Breast epithelium (tissue), 3 donors: ENCODE measurements around the gene BPIFA2.

Source experiments
- CTCF ChIP-seq, 3 donors: fragments of 450-650 bp; IDR thresholded peaks; one replicate each; pipeline ENCODE4 v1.5.1; 2016 to 2017; ENCODE audit warnings: antibody characterized with exemption in 3 of 3, mild to moderate bottlenecking in 3 of 3, moderate library complexity in 3 of 3
- POLR2A ChIP-seq: fragments of 450-650 bp; IDR thresholded peaks from one replicate; pipeline ENCODE4 v1.6.1; 2016; ENCODE audit warnings: antibody characterized with exemption, mild to moderate bottlenecking, moderate library complexity
- POLR2AphosphoS5 ChIP-seq, 3 donors: sonication (generic); formaldehyde crosslinking; IDR thresholded peaks; one replicate each; pipeline ENCODE4 v1.6.1; 2017; ENCODE audit warnings: antibody characterized with exemption in 3 of 3

- no peak for TF ChIP-seq POLR2A
- no peak for TF ChIP-seq CTCF (IDR thresholded peaks at IDR 0.05)
- no peak for TF ChIP-seq POLR2AphosphoS5 (IDR thresholded peaks at IDR 0.05)
These were observed 8.1 kb downstream of the BPIFA2 start for GRCh38 chr20:33176101-33176500.
